Sciatic nerve (tissue), 2 donors: ENCODE data around the gene SLC15A4. TPM values are rescaled to one million over a fixed set of nuclear protein-coding genes. Genes with fewer than 3 reads are reported as not detected.

Source experiments
- ATAC-seq: fragments of 200-7000 bp; cut with Tn5 transposase; one replicate; pipeline ENCODE4 v1.9.1; 2020; ENCODE audit warnings: mild to moderate bottlenecking, moderate library complexity
- DNase-seq: peaks from one replicate; pipeline ENCODE4 v3.0.0-alpha.2; 2020; ENCODE audit warnings: low spot score
- intact Hi-C: fragments of 100-400 bp; cut with DNase I; formaldehyde crosslinking; loops from one replicate; pipeline ENCODE4 v1.14.2; 2022
- total RNA-seq: library from RNA; stranded (reverse); fragmentation: NEBNext Ultra II Directional; extraction: Animal tissue kit (Norgen Biotek cat#: 25700); gene quantifications from one replicate; pipeline ENCODE4 v1.2.1, GENCODE V29; 2021
- donor health status: DM: no; HTN: no; CAD: no.
- donor health status: DM: no; HTN: no; CAD: no.

SLC15A4 gene
- total RNA-seq, 1 donor from 2014 or later, result 31.9 TPM

GRCh38 chr12:128784030-128784760 lies 39.6 kb downstream of the SLC15A4 start:
- ATAC-seq (no peak), DNase-seq (no peak)
- intact Hi-C loops, result no loop called here

- DNase-seq (no peak), ATAC-seq (no peak)
- intact Hi-C loops, result no loop called here
Observed at GRCh38 chr12:128783129-128783574, 40.6 kb downstream of the SLC15A4 start.

- ATAC-seq, result no peak
- no peak for DNase-seq
- intact Hi-C loops, result no loop called here
Observed at GRCh38 chr12:128779901-128780300, 43.9 kb downstream of the SLC15A4 start.

- ATAC-seq (no peak), DNase-seq (no peak)
- intact Hi-C loops, result no loop called here
Observed at GRCh38 chr12:128772249-128772648, 51.5 kb downstream of the SLC15A4 start.

- DNase-seq, result no peak
- ATAC-seq, result no peak
- intact Hi-C loops, result no loop called here
Observed at GRCh38 chr12:128771681-128772080, 52.1 kb downstream of the SLC15A4 start.

- intact Hi-C loops, result no loop called here
- DNase-seq (no peak), ATAC-seq (no peak)
Observed at GRCh38 chr12:128767518-128767917, 56.2 kb downstream of the SLC15A4 start.

GRCh38 chr12:128766738-128767501 lies 56.8 kb downstream of the SLC15A4 start:
- ATAC-seq (no peak), DNase-seq (no peak)
- intact Hi-C loops, result no loop called here

- DNase-seq (no peak), ATAC-seq (no peak)
- intact Hi-C loops, result no loop called here
Observed at GRCh38 chr12:128763395-128763794, 60.4 kb downstream of the SLC15A4 start.

GRCh38 chr12:128761379-128761790 lies 62.4 kb downstream of the SLC15A4 start:
- no peak for ATAC-seq
- DNase-seq, result no peak
- intact Hi-C loops, result no loop called here

- intact Hi-C loops, result no loop called here
- ATAC-seq, result no peak
- DNase-seq, result no peak
Observed at GRCh38 chr12:128755566-128755965, 68.2 kb downstream of the SLC15A4 start.

- no peak for ATAC-seq
- intact Hi-C loops, result no loop called here
Observed at GRCh38 chr12:128754275-128754674, 69.5 kb downstream of the SLC15A4 start.

GRCh38 chr12:128753438-128753837 lies 70.3 kb downstream of the SLC15A4 start:
- intact Hi-C loops, result no loop called here
- DNase-seq (no peak), ATAC-seq (no peak)

More at GRCh38 chr12:128754275-128754674, 69.5 kb downstream of the SLC15A4 start:
- DNase-seq, result no peak

- DNase-seq, result no peak
- ATAC-seq, result no peak
- intact Hi-C loops, result no loop called here
Observed at GRCh38 chr12:128752386-128752785, 71.4 kb downstream of the SLC15A4 start.

- intact Hi-C loops, result no loop called here
- DNase-seq, result no peak
- ATAC-seq, result no peak
Observed at GRCh38 chr12:128747441-128747840, 76.3 kb downstream of the SLC15A4 start.

- no peak for ATAC-seq
- intact Hi-C loops, result no loop called here
Observed at GRCh38 chr12:128745772-128746689, 77.7 kb downstream of the SLC15A4 start.

GRCh38 chr12:128743916-128744315 lies 79.8 kb downstream of the SLC15A4 start:
- DNase-seq (no peak), ATAC-seq (no peak)
- intact Hi-C loops, result no loop called here

More at GRCh38 chr12:128745772-128746689, 77.7 kb downstream of the SLC15A4 start:
- no peak for DNase-seq
